ENCODE data around the gene YAP1. TPM values are rescaled to one million over a fixed set of nuclear protein-coding genes. Genes with fewer than 3 reads are reported as not detected.

YAP1 gene
- total and polyA plus RNA-seq, 8 donors, result 22.0 to 400 (median 64.4) TPM

- Histone ChIP-seq H3K27ac (peak overlapping the region in 4 of 5 donors; percentile 36 to 79 (median 58)), H3K9me3 (no peaks in the 10 kb centered on the region), H3K27me3 (no peaks in the 10 kb centered on the region), H3K4me3 (no peak overlapping the region), H3K4me1 (peaks cover 5 to 31% (median 23%) of the 10 kb centered on the region in 4 donors), H3K36me3 (no peaks in the 10 kb centered on the region)
- no peak for DNase-seq
- no peak for TF ChIP-seq EP300 (IDR thresholded peaks at IDR 0.05)
- TF ChIP-seq CTCF (IDR thresholded peaks at IDR 0.05), result no peak
- TF ChIP-seq POLR2AphosphoS5 (IDR thresholded peaks at IDR 0.05), result no peak
- intact Hi-C loops (cut with DNase I; ENCODE audit: low total_unique reads), result no loop called here
- WGBS, 5 donors, result 47 to 81% (median 51%) methylated on average over 4 of the region's 4 CpGs
These were observed 170.1 kb downstream of the YAP1 start for GRCh38 chr11:102280245-102280833.

Other genes starting within 250 kb of the YAP1 start
- gene CEP126, start 195.4 kb upstream of the YAP1 start, total RNA-seq, result 10 to 100 TPM in 1 of 5 donors, 1 to 10 TPM in 4; 2.2 to 52.5 (median 2.6) TPM
- 1 to 10 TPM; 1.1 to 1.8 (median 1.3) TPM for gene CEP126, start 195.4 kb upstream of the YAP1 start, polyA plus RNA-seq
- not detected for gene ANGPTL5, start 193.9 kb upstream of the YAP1 start, total RNA-seq
- under 1 TPM in 1 of 3 donors, not detected in 2; 0.05 TPM for gene ANGPTL5, start 193.9 kb upstream of the YAP1 start, polyA plus RNA-seq
- gene CFAP300, start 63.0 kb upstream of the YAP1 start, total RNA-seq, result 1 to 10 TPM in 3 of 5 donors, not detected in 2; 2.2 to 3.6 (median 2.3) TPM
- 1 to 10 TPM; 1.2 to 1.4 (median 1.3) TPM for gene CFAP300, start 63.0 kb upstream of the YAP1 start, polyA plus RNA-seq
- 100 to 1,000 TPM in 1 of 5 donors, 10 to 100 TPM in 3, under 1 TPM in 1; 0.58 to 137 (median 33.4) TPM for gene BIRC3, start 207.0 kb downstream of the YAP1 start, total RNA-seq
- gene BIRC3, start 207.0 kb downstream of the YAP1 start, polyA plus RNA-seq, result 10 to 100 TPM; 43.3 to 78.1 (median 46.4) TPM
- gene BIRC2, start 236.8 kb downstream of the YAP1 start, total RNA-seq, result 100 to 1,000 TPM in 2 of 5 donors, 10 to 100 TPM in 3; 33.6 to 301 (median 55.4) TPM
- 10 to 100 TPM; 17.3 to 24.6 (median 20.0) TPM for gene BIRC2, start 236.8 kb downstream of the YAP1 start, polyA plus RNA-seq